Right renal cortex interstitium (tissue), 3 donors: ENCODE results near the gene BFSP2. TPM values are rescaled to one million over a fixed set of nuclear protein-coding genes. Genes with fewer than 3 reads are reported as not detected.

Experiments used
- DNase-seq, 3 donors: peaks; one replicate each; pipeline ENCODE4 v3.0.0-alpha.2; 2013; ENCODE audit warnings: low read depth in 3 of 3, low spot score in 2 of 3
- polyA plus RNA-seq, 3 donors: library from polyadenylated mRNA; unstranded; fragments of 120-200 nt; gene quantifications; one replicate each; pipeline ENCODE4 v1.2.1, GENCODE V29; 2013; ENCODE audit not compliant: insufficient read length in 3 of 3

Gene BFSP2
- polyA plus RNA-seq, 3 donors: 0.50 to 0.67 TPM; not detected in 1

GRCh38 chr3:133414021-133414392, 14.2 kb downstream of the BFSP2 start:
- no peak for DNase-seq

- no peak for DNase-seq
Measured at GRCh38 chr3:133418361-133418760, 18.5 kb downstream of the BFSP2 start.

- no peak for DNase-seq
Measured at GRCh38 chr3:133419151-133419909, 19.5 kb downstream of the BFSP2 start.

GRCh38 chr3:133424937-133425869, 25.3 kb downstream of the BFSP2 start:
- no peak for DNase-seq

GRCh38 chr3:133425898-133426297, 26.0 kb downstream of the BFSP2 start:
- DNase-seq: no peak

GRCh38 chr3:133426721-133427120, 26.9 kb downstream of the BFSP2 start:
- no peak for DNase-seq

- DNase-seq: no peak
Measured at GRCh38 chr3:133428552-133428951, 28.7 kb downstream of the BFSP2 start.

GRCh38 chr3:133429063-133429462, 29.2 kb downstream of the BFSP2 start:
- DNase-seq: no peak

GRCh38 chr3:133439563-133439962, 39.7 kb downstream of the BFSP2 start:
- no peak for DNase-seq

GRCh38 chr3:133440652-133441051, 40.8 kb downstream of the BFSP2 start:
- DNase-seq: no peak

GRCh38 chr3:133441867-133442270, 42.0 kb downstream of the BFSP2 start:
- DNase-seq: no peak

- DNase-seq: no peak
Measured at GRCh38 chr3:133442518-133442917, 42.7 kb downstream of the BFSP2 start.

GRCh38 chr3:133443649-133444422, 44.0 kb downstream of the BFSP2 start:
- no peak for DNase-seq

- no peak for DNase-seq
Measured at GRCh38 chr3:133444423-133444774, 44.5 kb downstream of the BFSP2 start.

GRCh38 chr3:133445108-133445507, 45.3 kb downstream of the BFSP2 start:
- no peak for DNase-seq

GRCh38 chr3:133447750-133448477, 48.1 kb downstream of the BFSP2 start:
- DNase-seq: no peak

- no peak for DNase-seq
Measured at GRCh38 chr3:133448478-133449122, 48.7 kb downstream of the BFSP2 start.

- DNase-seq: no peak
Measured at GRCh38 chr3:133451309-133451708, 51.5 kb downstream of the BFSP2 start.

GRCh38 chr3:133452641-133453319, 52.9 kb downstream of the BFSP2 start:
- DNase-seq: no peak
